Lung (tissue), 12 donors: ENCODE results near the gene PLD5. TPM values are rescaled to one million over a fixed set of nuclear protein-coding genes. Genes with fewer than 3 reads are reported as not detected.
"Not testable (repeated sequence)": the region's sequence is repeated elsewhere in the genome, so short reads cannot be mapped to it uniquely, and the experiment has no call there.

Source experiments
- ATAC-seq: fragments of 200-7000 bp; cut with Tn5 transposase; one replicate; pipeline ENCODE4 v1.9.1; 2020; ENCODE audit warnings: moderate number of reproducible peaks; ENCODE audit not compliant: insufficient read depth, low FRiP score
- DNase-seq, 3 donors: peaks; one replicate each; pipeline ENCODE4 v3.0.0-alpha.2; 2013 to 2017
- H3K27ac ChIP-seq, 2 donors: one replicate each; pipeline ENCODE4 v1.5.1; 2013; ENCODE audit warnings: mild to moderate bottlenecking in 2 of 2, moderate library complexity in 2 of 2, control low read depth in 1 of 2, inconsistent platforms in 1 of 2, low read depth in 1 of 2, low read length in 1 of 2
- H3K27me3 ChIP-seq, 3 donors: one replicate each; pipeline ENCODE4 v1.5.1; 2013; ENCODE audit warnings: low read length in 2 of 3; ENCODE audit not compliant: control insufficient read depth in 3 of 3, insufficient read depth in 3 of 3
- H3K36me3 ChIP-seq, 4 donors: one replicate each; pipeline ENCODE4 v1.5.1; 2013; ENCODE audit warnings: low read length in 4 of 4, mild to moderate bottlenecking in 1 of 4, moderate library complexity in 1 of 4; ENCODE audit not compliant: control insufficient read depth in 4 of 4, insufficient read depth in 4 of 4
- H3K4me1 ChIP-seq, 5 donors: one replicate each; pipeline ENCODE4 v1.5.1; 2013; ENCODE audit warnings: low read length in 5 of 5, mild to moderate bottlenecking in 2 of 5, moderate library complexity in 1 of 5; ENCODE audit not compliant: control insufficient read depth in 5 of 5, insufficient read depth in 5 of 5
- H3K4me3 ChIP-seq: one replicate; pipeline ENCODE4 v1.5.1; 2013; ENCODE audit warnings: mild to moderate bottlenecking, control low read depth, moderate library complexity
- H3K9ac ChIP-seq, 2 donors: one replicate each; pipeline ENCODE4 v1.5.1; 2013; ENCODE audit warnings: low read length in 2 of 2, control low read depth in 1 of 2; ENCODE audit not compliant: insufficient read depth in 1 of 2
- H3K9me3 ChIP-seq, 4 donors: one replicate each; pipeline ENCODE4 v1.5.1; 2013; ENCODE audit warnings: low read length in 3 of 4, mild to moderate bottlenecking in 1 of 4, moderate library complexity in 1 of 4; ENCODE audit not compliant: control insufficient read depth in 4 of 4, insufficient read depth in 3 of 4
- CTCF ChIP-seq: IDR thresholded peaks from 2 replicates; pipeline ENCODE4 v1.5.1; 2012; ENCODE audit warnings: mild to moderate bottlenecking; ENCODE audit errors: control extremely low read depth, extremely low read depth
- WGBS, 2 donors: extraction: QIAGEN DNeasy Blood & Tissue Kit; methylation state at CpG; one replicate each; pipeline ENCODE4 v1.1.7; 2013; 5-methylcytosine and 5-hydroxymethylcytosine counted together
- polyA plus RNA-seq, 2 donors: library from polyadenylated mRNA; stranded (reverse); fragments of 200-250 nt; gene quantifications; one replicate each; pipeline ENCODE4 v1.2.1, GENCODE V29; 2013
- total RNA-seq, 2 donors: library from RNA; depleted of rRNA in 1 of 2; stranded (reverse); fragments of >200 nt in 1 of 2; gene quantifications; one replicate each; pipeline ENCODE4 v1.2.1, GENCODE V29; 2014 to 2021
- donor health status: control.
- donor health status: control.
- donor health status: Bipolar disorder and iron deficiency.
- donor health status: healthy.
- donor health status: DM: yes; HTN: yes; CAD: no.

The PLD5 gene
- total and polyA plus RNA-seq, 4 donors = 0.09 to 0.43 (median 0.28) TPM

- Histone ChIP-seq H3K4me1 (no peaks in the 10 kb centered on the region), H3K36me3 (no peaks in the 10 kb centered on the region), H3K27ac (no peak overlapping the region), H3K9me3 (peaks cover 0 to 11% (median 3%) of the 10 kb centered on the region in 4 donors), H3K9ac (no peak overlapping the region), H3K27me3 (no peaks in the 10 kb centered on the region), H3K4me3 (no peak overlapping the region)
- DNase-seq = no peak
- no peak for ATAC-seq
- 55 to 73% methylated on average over 12 of the region's 12 CpGs for WGBS, 2 donors
- TF ChIP-seq CTCF = no peak
Measured at GRCh38 chr1:242212401-242212800, 312.1 kb downstream of the PLD5 start.

GRCh38 chr1:242211254-242212022 lies 313.1 kb downstream of the PLD5 start:
- Histone ChIP-seq H3K36me3 (no peaks in the 10 kb centered on the region), H3K9ac (no peak overlapping the region), H3K27me3 (no peaks in the 10 kb centered on the region), H3K4me1 (no peaks in the 10 kb centered on the region), H3K27ac (no peak overlapping the region), H3K4me3 (no peak overlapping the region), H3K9me3 (peaks cover 0 to 5% (median 3%) of the 10 kb centered on the region in 4 donors)
- WGBS, 2 donors = 60 to 70% methylated on average over 11 of the region's 11 CpGs
- DNase-seq = no peak
- TF ChIP-seq CTCF = no peak
- no peak for ATAC-seq

GRCh38 chr1:242210316-242210715 lies 314.2 kb downstream of the PLD5 start:
- H3K4me1 ChIP-seq, H3K9me3 ChIP-seq, H3K27me3 ChIP-seq, H3K27ac ChIP-seq, H3K9ac ChIP-seq, H3K4me3 ChIP-seq, H3K36me3 ChIP-seq, DNase-seq, ATAC-seq: not testable (repeated sequence)
- WGBS, 2 donors = 73 to 74% methylated on average over 7 of the region's 7 CpGs

GRCh38 chr1:242209063-242209462 lies 315.4 kb downstream of the PLD5 start:
- TF ChIP-seq CTCF = no peak
- ATAC-seq (no peak), DNase-seq (no peak)
- no peaks in the 10 kb centered on the region for H3K36me3 ChIP-seq
- WGBS, 2 donors = 79 to 84% methylated on average over 11 of the region's 11 CpGs
- peaks cover 0 to 2% (median 0%) of the 10 kb centered on the region in 4 donors for H3K9me3 ChIP-seq
- H3K4me1 ChIP-seq = peaks cover 0 to 4% (median 0%) of the 10 kb centered on the region in 5 donors
- no peak overlapping the region for H3K9ac ChIP-seq
- no peak overlapping the region for H3K27ac ChIP-seq
- H3K27me3 ChIP-seq = no peaks in the 10 kb centered on the region
- H3K4me3 ChIP-seq = no peak overlapping the region
